ENCODE data around the gene PIBF1. TPM values are rescaled to one million over a fixed set of nuclear protein-coding genes. Genes with fewer than 3 reads are reported as not detected.

PIBF1 gene
- total RNA-seq, 2 donors from 2014 or later: 19.9 to 24.9 TPM

GRCh38 chr13:73057284-73058063, 275.5 kb downstream of the PIBF1 start:
- Histone ChIP-seq H3K27me3 (replicated peaks; ENCODE audit: insufficient read depth) (no peaks in the 10 kb centered on the region), H3K36me3 (no peaks in the 10 kb centered on the region), H3K27ac (no peak overlapping the region), H3K4me1 (replicated peaks) (no peaks in the 10 kb centered on the region), H3K4me3 (no peak overlapping the region), H3K9me3 (no peaks in the 10 kb centered on the region)
- DNase-seq (ENCODE audit: low spot score): no peak
- intact Hi-C loops (cut with DNase I): loop anchor here (5.0 to 10.0 kb wide), 2 partner anchors 233 to 275 kb away; partner anchors contain the start of genes DIS3 and PIBF1
- TF ChIP-seq CTCF (IDR thresholded peaks at IDR 0.05): no peak
- no peak for TF ChIP-seq POLR2AphosphoS5 (IDR thresholded peaks at IDR 0.05)
- TF ChIP-seq POLR2A (IDR thresholded peaks at IDR 0.05): no peak
- 56% methylated on average over 4 of the region's 4 CpGs for WGBS

- no peak overlapping the region for H3K27ac ChIP-seq
- WGBS: 17% methylated on average over 6 of the region's 6 CpGs
- no peaks in the 10 kb centered on the region for H3K4me1 ChIP-seq (replicated peaks)
- no peaks in the 10 kb centered on the region for H3K36me3 ChIP-seq
- H3K4me3 ChIP-seq: peak overlapping the region in 1 of 2 donors; percentile 88
- DNase-seq (ENCODE audit: low spot score): no peak
- intact Hi-C loops (cut with DNase I): loop anchor here (5.0 to 10.0 kb wide), 2 partner anchors 233 to 276 kb away; partner anchors contain the start of genes DIS3 and PIBF1
- no peaks in the 10 kb centered on the region for H3K9me3 ChIP-seq
- TF ChIP-seq POLR2AphosphoS5 (IDR thresholded peaks at IDR 0.05) (no peak), POLR2A (IDR thresholded peaks at IDR 0.05) (no peak), CTCF (IDR thresholded peaks at IDR 0.05) (no peak)
- no peaks in the 10 kb centered on the region for H3K27me3 ChIP-seq (replicated peaks; ENCODE audit: insufficient read depth)
Measured at GRCh38 chr13:73058064-73058313, 276.1 kb downstream of the PIBF1 start.

GRCh38 chr13:73058432-73058735, 276.5 kb downstream of the PIBF1 start:
- WGBS: 0% methylated on average over 8 of the region's 8 CpGs
- Histone ChIP-seq H3K36me3 (no peaks in the 10 kb centered on the region), H3K9me3 (no peaks in the 10 kb centered on the region), H3K27me3 (replicated peaks; ENCODE audit: insufficient read depth) (no peaks in the 10 kb centered on the region), H3K4me1 (replicated peaks) (no peaks in the 10 kb centered on the region), H3K27ac (peak overlapping the region; percentile 85 to 89), H3K4me3 (peak overlapping the region; percentile 77 to 88)
- no peak for DNase-seq (ENCODE audit: low spot score)
- intact Hi-C loops (cut with DNase I): loop anchor here (5.0 to 10.0 kb wide), 2 partner anchors 234 to 276 kb away; partner anchors contain the start of genes DIS3 and PIBF1
- TF ChIP-seq CTCF (IDR thresholded peaks at IDR 0.05) (no peak), POLR2A (IDR thresholded peaks at IDR 0.05) (no peak), POLR2AphosphoS5 (IDR thresholded peaks at IDR 0.05) (no peak)

- peak within 1 kb of the TSS; percentile 77 to 88 for H3K4me3 ChIP-seq
- no peaks in the 10 kb centered on the region for H3K9me3 ChIP-seq
- TF ChIP-seq POLR2AphosphoS5 (IDR thresholded peaks at IDR 0.05) (peak; percentile 98), CTCF (IDR thresholded peaks at IDR 0.05) (no peak), POLR2A (IDR thresholded peaks at IDR 0.05) (peak; percentile 100)
- no peaks in the 10 kb centered on the region for H3K27me3 ChIP-seq (replicated peaks; ENCODE audit: insufficient read depth)
- intact Hi-C loops (cut with DNase I): loop anchor here (5.0 to 10.0 kb wide), 2 partner anchors 234 to 277 kb away; partner anchors contain the start of genes DIS3 and PIBF1
- no peaks in the 10 kb centered on the region for H3K36me3 ChIP-seq
- H3K27ac ChIP-seq: peak within 1 kb of the TSS; percentile 85 to 89
- 0% methylated on average over 43 of the region's 93 CpGs for WGBS
- DNase-seq (ENCODE audit: low spot score): peak; percentile 99
- H3K4me1 ChIP-seq (replicated peaks): no peaks in the 10 kb centered on the region
Measured at GRCh38 chr13:73058736-73059459, 277.0 kb downstream of the PIBF1 start, which contains the start of gene KLF5. Gene KLF5, plus strand, starts transcription at chr13:73059005. Its CDS starts 323 bp downstream, at chr13:73059328.
